ENCODE measurements around the gene TBCCD1. TPM values are rescaled to one million over a fixed set of nuclear protein-coding genes. Genes with fewer than 3 reads are reported as not detected.
"Not testable (repeated sequence)": the region's sequence is repeated elsewhere in the genome, so short reads cannot be mapped to it uniquely, and the experiment has no call there.

Gene TBCCD1
- total and polyA plus RNA-seq, 5 donors: 4.7 to 8.4 (median 7.4) TPM

DNA sequence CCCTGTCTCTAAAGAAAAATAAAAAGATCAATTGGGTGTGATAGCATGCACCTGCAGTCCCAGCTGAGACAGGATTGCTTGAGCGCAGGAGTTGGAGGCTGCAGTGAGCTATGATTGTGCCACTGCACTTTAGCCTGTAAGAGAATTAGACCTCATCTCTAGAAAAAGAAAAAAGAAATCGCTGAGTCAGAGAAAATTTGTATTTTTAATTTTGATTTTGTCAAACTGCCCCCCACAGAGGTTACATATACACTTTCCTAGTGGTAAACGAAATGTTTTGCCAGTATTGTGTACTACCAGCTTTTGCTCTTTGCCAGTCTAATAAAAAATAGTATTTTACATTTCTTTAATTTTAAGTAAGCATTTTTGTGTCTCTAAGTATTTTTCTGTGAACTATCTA lies 17.6 kb downstream of the TBCCD1 start:
- WGBS: 97% methylated on average over 3 of the region's 3 CpGs
- Histone ChIP-seq H3K27ac (ENCODE audit: low read length) (no peak overlapping the region), H3K4me1 (ENCODE audit: control insufficient read depth, insufficient read depth, low read length) (no peaks in the 10 kb centered on the region), H3K27me3 (ENCODE audit: control insufficient read depth, insufficient read depth) (no peaks in the 10 kb centered on the region), H3K9me3 (ENCODE audit: control insufficient read depth, low read length) (no peaks in the 10 kb centered on the region), H3K4me3 (ENCODE audit: low read length) (no peak overlapping the region)
- ATAC-seq (no peak), DNase-seq (no peak)
- intact Hi-C loops (cut with DNase I): no loop called here

DNA sequence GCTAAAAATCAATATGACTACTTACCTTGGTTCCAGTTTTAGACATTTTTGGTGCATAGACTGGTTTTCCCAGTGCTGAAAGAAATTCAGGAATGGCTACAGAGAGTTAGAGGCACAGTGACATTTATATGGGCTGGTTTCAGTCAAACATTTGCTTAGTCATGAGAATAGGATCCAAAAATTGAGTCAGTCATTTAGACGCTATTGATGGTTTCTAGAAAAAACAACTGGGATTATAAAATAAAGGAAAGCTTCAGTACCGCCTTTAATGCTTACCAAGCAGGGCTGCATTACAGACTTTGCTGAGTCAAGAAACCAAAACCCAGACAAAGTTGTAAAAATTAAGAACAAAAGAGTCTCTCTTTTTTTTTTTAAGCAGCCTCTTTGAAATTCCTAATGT lies 22.9 kb downstream of the TBCCD1 start, which contains the start of gene CRYGS:
CRYGS (minus strand) TSS at position 100 of the 400 bp plus-strand sequence; CDS start at position 46, 54 bp downstream.
- WGBS: 73% methylated on average over 2 of the region's 2 CpGs
- DNase-seq (no peak), ATAC-seq (no peak)
- no peak within 1 kb of the TSS for H3K27ac ChIP-seq (ENCODE audit: low read length)
- no peaks in the 10 kb centered on the region for H3K9me3 ChIP-seq (ENCODE audit: control insufficient read depth, low read length)
- no peaks in the 10 kb centered on the region for H3K4me1 ChIP-seq (ENCODE audit: control insufficient read depth, insufficient read depth, low read length)
- H3K4me3 ChIP-seq (ENCODE audit: low read length): no peak within 1 kb of the TSS
- no peaks in the 10 kb centered on the region for H3K27me3 ChIP-seq (ENCODE audit: control insufficient read depth, insufficient read depth)
- intact Hi-C loops (cut with DNase I): loop anchor here in 3 of 4 donors (5.0 kb wide), 3 partner anchors 282 to 562 kb away; no protein-coding TSS in a partner anchor

DNA sequence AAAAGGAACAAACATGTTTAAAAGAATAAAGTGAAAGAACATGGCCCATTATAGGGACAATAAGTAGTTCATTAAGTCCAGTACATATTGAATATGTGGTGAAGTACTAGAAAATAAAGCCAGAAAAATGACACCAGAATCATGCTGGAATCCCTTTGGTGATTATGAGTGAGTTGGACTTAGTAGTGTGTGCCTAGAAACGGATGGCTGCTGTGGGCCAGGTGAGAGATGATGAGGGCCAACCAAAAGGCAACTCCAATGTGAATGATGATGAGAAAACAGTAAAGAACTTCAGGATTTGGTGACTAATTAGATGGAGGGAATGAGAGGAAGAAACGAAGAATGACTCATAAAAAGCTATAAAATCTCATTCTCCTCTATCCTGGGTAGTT lies 26.3 kb downstream of the TBCCD1 start:
- Histone ChIP-seq H3K4me3 (ENCODE audit: low read length) (no peak overlapping the region), H3K9me3 (ENCODE audit: control insufficient read depth, low read length) (no peaks in the 10 kb centered on the region), H3K4me1 (ENCODE audit: control insufficient read depth, insufficient read depth, low read length) (peaks cover 2% of the 10 kb centered on the region), H3K27ac (ENCODE audit: low read length) (no peak overlapping the region), H3K27me3 (ENCODE audit: control insufficient read depth, insufficient read depth) (no peaks in the 10 kb centered on the region)
- intact Hi-C loops (cut with DNase I): loop anchor here in 3 of 4 donors (5.0 kb wide), 3 partner anchors 279 to 559 kb away; no protein-coding TSS in a partner anchor
- DNase-seq (no peak), ATAC-seq (no peak)
- WGBS: 45% methylated on average over 2 of the region's 2 CpGs

DNA sequence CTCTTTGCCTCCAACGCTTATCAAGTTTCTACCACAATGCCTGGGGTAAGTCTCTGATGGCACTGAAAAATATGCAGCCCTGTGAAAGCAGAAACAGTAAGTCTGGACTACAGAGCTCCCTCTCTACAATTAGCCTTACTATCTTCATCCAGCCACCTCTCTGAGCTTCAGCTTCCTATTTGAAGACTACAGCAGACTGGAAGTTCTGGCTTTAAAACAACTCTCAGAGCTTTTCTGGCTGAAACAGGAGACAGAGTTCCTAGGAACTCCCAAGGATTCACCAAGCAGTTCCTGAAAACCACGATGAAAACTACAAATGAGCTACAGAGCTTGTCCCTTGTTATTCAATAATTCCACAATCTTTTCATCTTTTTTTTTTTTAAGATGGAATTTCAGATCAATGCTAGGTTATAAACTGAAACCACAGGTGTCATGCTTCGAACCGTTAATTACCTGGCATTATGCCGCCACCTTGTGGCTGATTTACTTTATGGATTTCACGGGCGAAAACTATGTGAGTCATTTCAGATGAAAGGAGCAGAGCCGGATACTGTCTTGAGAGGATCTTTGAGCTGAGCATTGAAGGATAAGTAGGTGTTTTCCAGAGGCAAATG lies 26.8 kb downstream of the TBCCD1 start:
- Histone ChIP-seq H3K9me3 (ENCODE audit: control insufficient read depth, low read length) (no peaks in the 10 kb centered on the region), H3K27me3 (ENCODE audit: control insufficient read depth, insufficient read depth) (no peaks in the 10 kb centered on the region), H3K27ac (ENCODE audit: low read length) (no peak overlapping the region), H3K4me3 (ENCODE audit: low read length) (peak overlapping the region; percentile 25), H3K4me1 (ENCODE audit: control insufficient read depth, insufficient read depth, low read length) (peaks cover 2% of the 10 kb centered on the region)
- peak in 2 of 3 donors; percentile 37 to 66 for DNase-seq
- WGBS: 6% methylated on average over 8 of the region's 8 CpGs
- intact Hi-C loops (cut with DNase I): loop anchor here in 3 of 4 donors (5.0 kb wide), 3 partner anchors 278 to 558 kb away; no protein-coding TSS in a partner anchor
- peak; percentile 73 to 79 for ATAC-seq

DNA sequence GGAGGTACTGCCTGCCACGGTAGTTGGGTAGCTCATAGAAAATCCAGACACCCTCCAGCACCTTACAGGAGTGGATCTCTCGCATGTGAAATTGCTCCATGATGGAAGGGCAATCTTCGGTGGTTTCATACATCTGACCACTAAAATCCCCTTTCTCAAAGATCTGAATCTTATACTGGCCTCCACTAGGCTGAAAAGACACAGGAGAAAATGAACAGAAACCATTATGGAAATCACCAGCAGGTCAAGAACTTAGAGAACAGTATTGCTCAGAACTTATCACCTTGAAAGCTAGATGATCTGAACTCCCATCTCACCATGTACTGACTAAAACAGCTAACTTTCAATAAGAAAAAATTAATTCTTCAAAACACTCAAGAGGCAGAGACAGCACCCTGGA lies 28.4 kb downstream of the TBCCD1 start:
- ATAC-seq (no peak), DNase-seq (no peak)
- WGBS: 98% methylated on average over 3 of the region's 3 CpGs
- H3K27me3 ChIP-seq (ENCODE audit: control insufficient read depth, insufficient read depth): no peaks in the 10 kb centered on the region
- no peak overlapping the region for H3K27ac ChIP-seq (ENCODE audit: low read length)
- intact Hi-C loops (cut with DNase I): loop anchor here in 2 of 4 donors (10.0 kb wide), 2 partner anchors 274 to 284 kb away; no protein-coding TSS in a partner anchor
- no peaks in the 10 kb centered on the region for H3K9me3 ChIP-seq (ENCODE audit: control insufficient read depth, low read length)
- H3K4me1 ChIP-seq (ENCODE audit: control insufficient read depth, insufficient read depth, low read length): peaks cover 2% of the 10 kb centered on the region
- H3K4me3 ChIP-seq (ENCODE audit: low read length): no peak overlapping the region

DNA sequence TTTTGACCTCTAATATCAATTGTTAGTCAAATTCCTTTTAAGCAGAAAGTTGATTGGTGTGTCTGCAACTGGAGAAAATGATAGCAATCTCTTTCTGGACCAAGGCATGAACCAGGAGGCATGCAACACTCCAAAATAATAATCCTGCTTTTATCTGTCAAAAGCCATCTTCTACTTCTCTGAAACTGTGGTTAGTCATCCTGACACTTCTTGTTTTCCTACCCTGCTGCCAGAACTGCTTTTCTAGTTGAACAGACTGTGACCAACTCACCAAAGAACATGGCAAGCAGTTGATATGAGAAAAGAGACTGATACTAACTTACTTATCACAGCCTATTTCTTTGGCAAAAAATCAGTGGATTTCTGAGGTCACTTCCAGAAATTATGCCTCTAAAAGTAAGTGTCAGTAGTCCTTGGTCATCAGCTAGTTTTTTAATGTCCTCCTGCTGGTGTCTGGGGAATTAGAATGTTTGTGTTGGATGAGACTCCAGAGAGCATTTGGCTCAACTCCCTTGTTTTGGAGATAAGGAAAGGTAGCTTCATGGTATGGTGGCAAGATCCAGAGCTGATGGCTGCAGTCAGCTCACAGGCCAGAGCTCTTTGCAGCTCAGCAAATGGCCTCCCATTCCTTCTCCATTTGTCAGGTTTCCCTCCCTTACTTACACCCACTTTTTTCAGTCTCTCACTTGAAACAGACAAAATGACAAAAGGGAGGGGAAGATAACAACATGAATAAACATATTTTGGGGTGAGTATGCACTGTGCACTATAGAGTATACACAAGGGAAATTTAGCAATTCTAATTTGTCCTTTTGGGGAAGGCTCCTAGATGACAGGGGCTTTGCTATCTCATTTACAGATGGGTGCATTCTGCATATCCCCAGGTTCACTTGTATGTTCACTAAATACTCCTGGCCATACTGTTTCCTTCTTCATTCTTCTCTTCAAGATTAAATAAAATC lies 30.0 kb downstream of the TBCCD1 start:
- Histone ChIP-seq H3K4me3 (ENCODE audit: low read length) (no peak overlapping the region), H3K4me1 (ENCODE audit: control insufficient read depth, insufficient read depth, low read length) (peaks cover 2% of the 10 kb centered on the region), H3K27ac (ENCODE audit: low read length) (no peak overlapping the region), H3K27me3 (ENCODE audit: control insufficient read depth, insufficient read depth) (no peaks in the 10 kb centered on the region), H3K9me3 (ENCODE audit: control insufficient read depth, low read length) (no peaks in the 10 kb centered on the region)
- no peak for DNase-seq
- peak in 1 of 2 donors; percentile 76 for ATAC-seq
- intact Hi-C loops (cut with DNase I): loop anchor here in 2 of 4 donors (10.0 kb wide), 2 partner anchors 272 to 282 kb away; no protein-coding TSS in a partner anchor

DNA sequence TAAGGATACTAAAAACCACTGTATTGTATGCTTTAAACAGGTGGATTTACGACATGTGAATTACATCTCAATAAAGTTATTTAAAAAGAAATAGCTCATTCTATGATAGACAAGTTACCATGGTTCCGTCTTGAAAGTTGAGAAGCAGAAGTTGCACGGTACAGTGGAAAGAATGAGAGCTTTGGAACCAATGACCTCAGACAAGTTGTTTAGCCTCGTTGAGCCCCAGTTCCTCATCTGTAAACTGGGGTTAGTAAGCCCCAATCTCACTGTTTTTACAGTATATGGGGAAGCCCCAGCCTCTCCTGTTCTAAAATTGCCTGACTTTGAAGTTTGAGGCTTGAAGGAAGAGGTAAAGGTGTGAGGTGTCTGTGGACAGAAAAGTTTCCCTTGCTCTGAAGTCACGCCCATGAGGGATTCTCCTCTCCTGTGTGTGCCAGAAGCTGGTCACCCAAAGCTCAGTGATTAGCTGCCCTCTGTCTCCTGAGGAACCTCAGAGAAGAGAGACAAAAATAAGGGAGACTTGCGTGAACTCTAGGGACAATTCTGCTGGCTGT lies 32.9 kb downstream of the TBCCD1 start:
- DNase-seq: no peak
- Histone ChIP-seq H3K4me1 (ENCODE audit: control insufficient read depth, insufficient read depth, low read length) (peaks cover 2% of the 10 kb centered on the region), H3K4me3 (ENCODE audit: low read length) (no peak overlapping the region), H3K27me3 (ENCODE audit: control insufficient read depth, insufficient read depth) (no peaks in the 10 kb centered on the region), H3K27ac (ENCODE audit: low read length) (no peak overlapping the region), H3K9me3 (ENCODE audit: control insufficient read depth, low read length) (no peaks in the 10 kb centered on the region)
- WGBS: 86% methylated on average over 6 of the region's 6 CpGs
- intact Hi-C loops (cut with DNase I): loop anchor here in 2 of 4 donors (10.0 kb wide), 2 partner anchors 269 to 279 kb away; no protein-coding TSS in a partner anchor
- ATAC-seq: no peak

DNA sequence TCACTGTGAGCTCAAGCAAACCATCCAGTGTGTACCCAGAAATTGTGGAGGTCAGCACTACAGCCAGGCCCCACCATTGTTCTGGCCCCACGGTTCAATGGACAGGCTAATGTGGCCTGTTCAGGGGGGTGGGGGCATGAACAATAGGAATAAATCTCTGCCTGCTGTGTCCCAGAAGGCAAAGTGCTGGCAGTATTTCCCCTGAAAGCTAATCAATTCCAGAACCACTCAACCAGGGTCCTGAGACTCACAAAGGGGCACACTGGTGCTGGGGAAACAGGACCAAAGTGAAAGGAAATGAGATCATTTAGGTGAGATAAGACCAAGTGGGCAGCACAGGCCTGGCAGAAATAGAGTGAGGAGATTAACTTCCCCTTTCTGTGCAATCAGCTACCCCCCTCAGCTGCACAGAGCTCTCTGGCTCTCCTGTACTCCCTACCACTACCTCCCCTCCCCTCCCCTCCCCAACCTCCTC lies 34.5 kb downstream of the TBCCD1 start:
- H3K9me3 ChIP-seq (ENCODE audit: control insufficient read depth, low read length): no peaks in the 10 kb centered on the region
- no peak for ATAC-seq
- H3K27me3 ChIP-seq (ENCODE audit: control insufficient read depth, insufficient read depth): no peaks in the 10 kb centered on the region
- 72% methylated on average over 1 of the region's 1 CpG for WGBS
- DNase-seq: no peak
- H3K4me1 ChIP-seq (ENCODE audit: control insufficient read depth, insufficient read depth, low read length): peaks cover 2% of the 10 kb centered on the region
- H3K27ac ChIP-seq (ENCODE audit: low read length): no peak overlapping the region
- intact Hi-C loops (cut with DNase I): loop anchor here in 2 of 4 donors (10.0 kb wide), 2 partner anchors 268 to 278 kb away; no protein-coding TSS in a partner anchor
- H3K4me3 ChIP-seq (ENCODE audit: low read length): no peak overlapping the region

DNA sequence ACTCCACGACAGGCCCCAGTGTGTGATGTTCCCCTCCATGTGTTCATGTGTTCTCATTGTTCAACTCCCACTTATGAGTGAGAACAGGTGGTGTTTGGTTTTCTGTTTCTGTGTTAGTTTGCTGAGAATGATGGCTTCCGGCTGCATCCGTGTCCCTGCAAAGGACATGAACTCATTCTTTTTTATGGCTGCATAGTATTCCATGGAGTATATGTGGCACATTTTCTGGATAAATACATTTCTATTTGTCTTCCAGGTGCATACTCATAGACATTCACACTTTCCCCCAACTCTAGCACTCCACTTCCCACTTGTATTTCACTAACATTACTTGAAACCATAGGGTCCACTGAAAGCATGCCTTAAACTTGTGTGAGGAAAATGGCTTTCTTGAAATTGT lies 35.4 kb downstream of the TBCCD1 start:
- not testable (repeated sequence) for H3K4me1 ChIP-seq (ENCODE audit: control insufficient read depth, insufficient read depth, low read length); H3K9me3 ChIP-seq (ENCODE audit: control insufficient read depth, low read length); DNase-seq; ATAC-seq; H3K4me3 ChIP-seq (ENCODE audit: low read length); H3K27ac ChIP-seq (ENCODE audit: low read length); H3K27me3 ChIP-seq (ENCODE audit: control insufficient read depth, insufficient read depth)
- intact Hi-C loops (cut with DNase I): loop anchor here in 2 of 4 donors (10.0 kb wide), 2 partner anchors 267 to 277 kb away; no protein-coding TSS in a partner anchor
- WGBS: 96% methylated on average over 3 of the region's 3 CpGs

DNA sequence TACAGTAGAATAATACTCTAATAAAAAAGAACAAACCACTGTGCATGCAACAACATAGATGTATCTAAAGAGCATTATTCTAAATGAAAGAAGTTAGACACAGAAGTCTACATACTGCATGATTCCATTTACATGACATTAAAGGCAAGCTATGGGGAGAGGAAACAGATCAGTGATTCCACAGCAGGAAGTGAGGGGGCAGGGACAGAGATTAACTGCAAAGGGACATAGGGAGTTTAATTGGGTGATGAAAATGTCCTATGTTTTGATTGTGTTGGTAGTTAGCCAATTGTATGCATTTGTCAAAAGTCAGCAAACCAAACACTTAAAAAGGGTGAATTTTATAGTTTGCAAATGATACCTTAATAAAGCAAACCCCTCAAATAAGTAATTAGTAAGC lies 36.7 kb downstream of the TBCCD1 start:
- ATAC-seq: no peak
- intact Hi-C loops (cut with DNase I): loop anchor here in 2 of 4 donors (10.0 kb wide), 2 partner anchors 266 to 276 kb away; no protein-coding TSS in a partner anchor
- no peaks in the 10 kb centered on the region for H3K4me1 ChIP-seq (ENCODE audit: control insufficient read depth, insufficient read depth, low read length)
- no peaks in the 10 kb centered on the region for H3K27me3 ChIP-seq (ENCODE audit: control insufficient read depth, insufficient read depth)
- H3K4me3 ChIP-seq (ENCODE audit: low read length): no peak overlapping the region
- H3K27ac ChIP-seq (ENCODE audit: low read length): no peak overlapping the region
- DNase-seq: no peak
- H3K9me3 ChIP-seq (ENCODE audit: control insufficient read depth, low read length): no peaks in the 10 kb centered on the region
